ENCODE results near the gene TMEM131L. TPM values are rescaled to one million over a fixed set of nuclear protein-coding genes. Genes with fewer than 3 reads are reported as not detected.

The TMEM131L gene
- total RNA-seq, 2 donors from 2014 or later = 4.8 to 6.2 TPM

DNA sequence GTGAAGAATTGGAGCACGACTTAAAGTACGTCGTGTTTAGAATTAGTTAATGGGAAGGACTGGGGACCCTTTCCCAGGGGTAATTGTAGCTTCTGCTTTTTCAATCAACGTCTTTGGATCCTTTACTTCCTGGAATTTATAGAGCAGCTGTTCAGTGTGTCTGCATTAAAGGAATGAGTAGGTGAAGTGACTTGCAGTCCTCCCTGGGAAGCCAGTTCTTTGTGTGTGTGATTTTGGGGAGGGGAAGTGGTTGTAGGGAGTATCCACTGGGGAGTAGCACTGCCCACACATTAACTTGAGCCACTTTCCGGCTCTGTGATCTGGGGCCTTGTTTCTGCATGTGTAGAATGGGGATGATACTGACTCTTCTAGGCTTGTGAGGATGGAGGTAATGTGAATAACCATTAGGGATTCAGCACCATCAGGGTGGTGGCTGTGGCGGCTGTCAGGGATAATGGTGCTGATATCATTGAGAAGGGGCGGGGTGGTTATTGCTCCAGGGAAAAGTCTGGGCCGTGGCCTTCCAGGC is 54.7 kb downstream of the TMEM131L start:
- Histone ChIP-seq H3K36me3 (no peaks in the 10 kb centered on the region), H3K27ac (no peak overlapping the region), H3K4me3 (no peak overlapping the region), H3K9me3 (no peaks in the 10 kb centered on the region), H3K27me3 (no peaks in the 10 kb centered on the region), H3K4me1 (no peaks in the 10 kb centered on the region), H3K9ac (ENCODE audit: low read depth in 2 of 2, low read length in 2 of 2) (no peak overlapping the region)
- TF ChIP-seq, protein P1, sequence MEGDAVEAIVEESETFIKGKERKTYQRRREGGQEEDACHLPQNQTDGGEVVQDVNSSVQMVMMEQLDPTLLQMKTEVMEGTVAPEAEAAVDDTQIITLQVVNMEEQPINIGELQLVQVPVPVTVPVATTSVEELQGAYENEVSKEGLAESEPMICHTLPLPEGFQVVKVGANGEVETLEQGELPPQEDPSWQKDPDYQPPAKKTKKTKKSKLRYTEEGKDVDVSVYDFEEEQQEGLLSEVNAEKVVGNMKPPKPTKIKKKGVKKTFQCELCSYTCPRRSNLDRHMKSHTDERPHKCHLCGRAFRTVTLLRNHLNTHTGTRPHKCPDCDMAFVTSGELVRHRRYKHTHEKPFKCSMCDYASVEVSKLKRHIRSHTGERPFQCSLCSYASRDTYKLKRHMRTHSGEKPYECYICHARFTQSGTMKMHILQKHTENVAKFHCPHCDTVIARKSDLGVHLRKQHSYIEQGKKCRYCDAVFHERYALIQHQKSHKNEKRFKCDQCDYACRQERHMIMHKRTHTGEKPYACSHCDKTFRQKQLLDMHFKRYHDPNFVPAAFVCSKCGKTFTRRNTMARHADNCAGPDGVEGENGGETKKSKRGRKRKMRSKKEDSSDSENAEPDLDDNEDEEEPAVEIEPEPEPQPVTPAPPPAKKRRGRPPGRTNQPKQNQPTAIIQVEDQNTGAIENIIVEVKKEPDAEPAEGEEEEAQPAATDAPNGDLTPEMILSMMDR (IDR thresholded peaks at IDR 0.05) = no peak
- intact Hi-C loops (cut with DNase I) = no loop called here
- DNase-seq = peak; percentile 17

- intact Hi-C loops (cut with DNase I) = no loop called here
- Histone ChIP-seq H3K9ac (ENCODE audit: low read depth in 2 of 2, low read length in 2 of 2) (no peak overlapping the region), H3K9me3 (no peaks in the 10 kb centered on the region), H3K27me3 (no peaks in the 10 kb centered on the region), H3K27ac (no peak overlapping the region), H3K4me1 (no peaks in the 10 kb centered on the region), H3K4me3 (no peak overlapping the region), H3K36me3 (no peaks in the 10 kb centered on the region)
- TF ChIP-seq, protein P1 (IDR thresholded peaks at IDR 0.05) = no peak
- DNase-seq = peak; percentile 11
Measured at GRCh38 chr4:153521478-153521877, 55.3 kb downstream of the TMEM131L start.

GRCh38 chr4:153521999-153522801 is 56.0 kb downstream of the TMEM131L start:
- H3K27ac ChIP-seq = peak overlapping the region; percentile 28
- no peaks in the 10 kb centered on the region for H3K36me3 ChIP-seq
- H3K9me3 ChIP-seq = no peaks in the 10 kb centered on the region
- H3K27me3 ChIP-seq = no peaks in the 10 kb centered on the region
- DNase-seq = peak; percentile 17
- H3K4me3 ChIP-seq = no peak overlapping the region
- H3K4me1 ChIP-seq = no peaks in the 10 kb centered on the region
- peak overlapping the region in 1 of 2 donors; percentile 19 for H3K9ac ChIP-seq (ENCODE audit: low read depth in 2 of 2, low read length in 2 of 2)
- TF ChIP-seq, protein P1 (IDR thresholded peaks at IDR 0.05) = no peak
- intact Hi-C loops (cut with DNase I) = no loop called here

DNA sequence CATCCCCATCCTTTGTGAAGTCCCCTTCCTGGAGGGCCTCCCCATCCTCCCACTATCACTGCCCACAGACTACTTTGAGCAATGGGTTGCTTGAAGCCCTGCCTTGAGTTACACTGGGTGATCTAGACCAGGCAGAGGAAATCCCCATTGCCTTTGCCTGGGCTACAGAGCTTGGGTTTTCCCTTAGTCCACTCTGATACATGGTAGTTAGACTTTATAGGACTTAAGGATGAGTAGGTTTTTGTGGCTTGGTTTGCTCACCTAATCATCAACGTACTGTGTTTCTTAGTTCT is 56.6 kb downstream of the TMEM131L start:
- H3K4me1 ChIP-seq = no peaks in the 10 kb centered on the region
- H3K36me3 ChIP-seq = no peaks in the 10 kb centered on the region
- peak overlapping the region; percentile 28 for H3K27ac ChIP-seq
- H3K4me3 ChIP-seq = no peak overlapping the region
- H3K27me3 ChIP-seq = no peaks in the 10 kb centered on the region
- TF ChIP-seq, protein P1 (IDR thresholded peaks at IDR 0.05) = no peak
- peak overlapping the region in 1 of 2 donors; percentile 19 for H3K9ac ChIP-seq (ENCODE audit: low read depth in 2 of 2, low read length in 2 of 2)
- DNase-seq = no peak
- intact Hi-C loops (cut with DNase I) = no loop called here
- no peaks in the 10 kb centered on the region for H3K9me3 ChIP-seq

DNA sequence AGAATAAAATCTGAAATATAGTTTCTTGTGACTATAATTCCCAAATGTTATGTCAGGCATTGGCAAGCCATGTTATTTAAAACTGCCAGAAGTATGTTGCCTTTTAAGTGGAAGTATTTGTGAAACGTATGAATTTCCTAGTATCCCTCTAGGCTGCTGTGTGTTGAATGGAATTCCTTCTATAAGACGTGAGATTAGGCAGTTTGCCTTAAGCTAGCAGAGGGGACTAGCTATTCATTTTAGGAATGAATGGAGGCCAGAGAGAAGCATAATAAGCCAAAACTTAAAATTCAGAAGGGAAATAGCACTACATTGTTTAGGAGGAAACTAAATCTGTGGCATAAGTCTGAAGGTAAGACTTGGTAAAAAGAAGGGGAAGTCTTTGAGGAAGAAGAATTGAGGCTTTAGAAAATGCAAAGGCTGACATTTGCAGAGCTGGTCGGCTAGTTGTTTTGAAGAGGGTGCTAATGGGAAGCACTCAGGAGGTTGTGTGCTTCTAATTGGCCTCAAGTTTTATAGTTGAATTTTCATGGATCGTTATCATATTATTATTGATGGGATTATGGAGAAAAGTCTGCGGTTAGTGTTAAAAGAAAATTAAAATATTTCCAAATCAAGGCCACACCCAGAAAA is 57.1 kb downstream of the TMEM131L start:
- Histone ChIP-seq H3K9ac (ENCODE audit: low read depth in 2 of 2, low read length in 2 of 2) (no peak overlapping the region), H3K27ac (no peak overlapping the region), H3K36me3 (no peaks in the 10 kb centered on the region), H3K4me3 (no peak overlapping the region), H3K4me1 (no peaks in the 10 kb centered on the region), H3K27me3 (no peaks in the 10 kb centered on the region), H3K9me3 (no peaks in the 10 kb centered on the region)
- TF ChIP-seq, protein P1 (IDR thresholded peaks at IDR 0.05) = no peak
- intact Hi-C loops (cut with DNase I) = no loop called here
- DNase-seq = peak; percentile 7
